Mucosa of stomach (tissue), 1 donor: ENCODE measurements around the gene MORN5.

Experiments used
- H3K27me3 ChIP-seq: one replicate; pipeline ENCODE4 v1.7.0; 2013; ENCODE audit warnings: mild to moderate bottlenecking, low read length; ENCODE audit not compliant: control insufficient read depth, insufficient read depth
- H3K36me3 ChIP-seq: one replicate; pipeline ENCODE4 v1.7.0; 2013; ENCODE audit warnings: low read length; ENCODE audit not compliant: control insufficient read depth, insufficient read depth
- H3K4me1 ChIP-seq: one replicate; pipeline ENCODE4 v1.7.0; 2013; ENCODE audit warnings: mild to moderate bottlenecking, low read length; ENCODE audit not compliant: control insufficient read depth, insufficient read depth
- H3K4me3 ChIP-seq: one replicate; pipeline ENCODE4 v1.7.0; 2013; ENCODE audit warnings: low read length
- H3K9ac ChIP-seq: one replicate; pipeline ENCODE4 v1.7.0; 2013; ENCODE audit warnings: mild to moderate bottlenecking, low read length, moderate library complexity
- H3K9me3 ChIP-seq: one replicate; pipeline ENCODE4 v1.7.0; 2013; ENCODE audit warnings: mild to moderate bottlenecking, low read length, moderate library complexity; ENCODE audit not compliant: control insufficient read depth
- donor health status: Pancreatic carcinoma.

MORN5 gene

DNA sequence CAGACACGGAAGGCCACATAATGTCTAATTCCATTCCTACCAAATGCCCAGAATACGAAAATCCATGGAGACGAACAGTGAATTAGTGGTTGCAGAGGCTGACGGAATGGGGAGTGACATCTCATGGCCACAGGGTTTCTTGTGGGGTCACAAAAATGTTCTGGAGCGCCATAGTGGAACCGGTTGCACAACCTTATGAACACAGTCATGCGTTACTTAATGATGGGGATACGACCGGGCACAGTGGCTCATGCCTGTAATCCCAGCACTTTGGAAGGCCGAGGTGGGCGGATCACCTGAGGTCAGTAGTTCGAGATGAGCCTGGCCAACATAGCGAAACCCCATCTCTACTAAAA lies 40.6 kb upstream of the MORN5 start:
- Histone ChIP-seq H3K4me3 (no peak overlapping the region), H3K36me3 (no peaks in the 10 kb centered on the region), H3K27me3 (peaks cover 2% of the 10 kb centered on the region), H3K9me3 (no peaks in the 10 kb centered on the region), H3K9ac (no peak overlapping the region), H3K4me1 (no peaks in the 10 kb centered on the region)

DNA sequence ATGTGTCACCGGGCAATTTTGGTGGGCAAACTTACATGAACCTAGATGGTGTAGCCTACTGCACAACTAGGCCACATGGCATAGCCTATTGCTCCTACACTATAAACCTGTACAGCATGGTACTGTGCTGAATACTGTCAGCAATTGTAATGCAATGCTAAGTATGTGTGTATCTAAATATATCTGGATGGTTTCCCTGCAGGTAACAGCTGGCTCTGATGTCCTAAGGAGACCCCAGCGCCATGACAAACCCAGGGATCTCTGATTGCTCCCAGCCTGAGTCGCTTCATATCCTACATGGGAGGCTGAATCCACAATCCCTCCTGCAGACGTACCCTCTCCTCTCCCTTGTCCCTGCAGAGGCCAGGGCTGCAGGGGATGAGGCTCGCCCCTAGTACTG lies 40.0 kb upstream of the MORN5 start:
- Histone ChIP-seq H3K9me3 (no peaks in the 10 kb centered on the region), H3K9ac (no peak overlapping the region), H3K4me1 (no peaks in the 10 kb centered on the region), H3K36me3 (no peaks in the 10 kb centered on the region), H3K4me3 (no peak overlapping the region), H3K27me3 (peaks cover 8% of the 10 kb centered on the region)

GRCh38 chr9:122120316-122121071 lies 39.2 kb upstream of the MORN5 start:
- H3K36me3 ChIP-seq, result no peaks in the 10 kb centered on the region
- no peak overlapping the region for H3K9ac ChIP-seq
- H3K27me3 ChIP-seq, result peaks cover 14% of the 10 kb centered on the region
- H3K9me3 ChIP-seq, result no peaks in the 10 kb centered on the region
- H3K4me1 ChIP-seq, result peaks cover 2% of the 10 kb centered on the region
- no peak overlapping the region for H3K4me3 ChIP-seq

GRCh38 chr9:122121391-122121790 lies 38.3 kb upstream of the MORN5 start:
- H3K4me1 ChIP-seq, result peaks cover 11% of the 10 kb centered on the region
- no peaks in the 10 kb centered on the region for H3K9me3 ChIP-seq
- peaks cover 23% of the 10 kb centered on the region for H3K27me3 ChIP-seq
- no peak overlapping the region for H3K4me3 ChIP-seq
- H3K36me3 ChIP-seq, result no peaks in the 10 kb centered on the region
- no peak overlapping the region for H3K9ac ChIP-seq

- Histone ChIP-seq H3K36me3 (no peaks in the 10 kb centered on the region), H3K4me1 (peaks cover 14% of the 10 kb centered on the region), H3K9me3 (no peaks in the 10 kb centered on the region), H3K27me3 (peaks cover 28% of the 10 kb centered on the region), H3K4me3 (no peak overlapping the region), H3K9ac (no peak overlapping the region)
Observed at GRCh38 chr9:122121931-122122330, 37.8 kb upstream of the MORN5 start.

- H3K4me1 ChIP-seq, result peaks cover 14% of the 10 kb centered on the region
- H3K9ac ChIP-seq, result no peak overlapping the region
- no peaks in the 10 kb centered on the region for H3K9me3 ChIP-seq
- peaks cover 33% of the 10 kb centered on the region for H3K27me3 ChIP-seq
- H3K36me3 ChIP-seq, result no peaks in the 10 kb centered on the region
- H3K4me3 ChIP-seq, result no peak overlapping the region
Observed at GRCh38 chr9:122122468-122122867, 37.2 kb upstream of the MORN5 start.

DNA sequence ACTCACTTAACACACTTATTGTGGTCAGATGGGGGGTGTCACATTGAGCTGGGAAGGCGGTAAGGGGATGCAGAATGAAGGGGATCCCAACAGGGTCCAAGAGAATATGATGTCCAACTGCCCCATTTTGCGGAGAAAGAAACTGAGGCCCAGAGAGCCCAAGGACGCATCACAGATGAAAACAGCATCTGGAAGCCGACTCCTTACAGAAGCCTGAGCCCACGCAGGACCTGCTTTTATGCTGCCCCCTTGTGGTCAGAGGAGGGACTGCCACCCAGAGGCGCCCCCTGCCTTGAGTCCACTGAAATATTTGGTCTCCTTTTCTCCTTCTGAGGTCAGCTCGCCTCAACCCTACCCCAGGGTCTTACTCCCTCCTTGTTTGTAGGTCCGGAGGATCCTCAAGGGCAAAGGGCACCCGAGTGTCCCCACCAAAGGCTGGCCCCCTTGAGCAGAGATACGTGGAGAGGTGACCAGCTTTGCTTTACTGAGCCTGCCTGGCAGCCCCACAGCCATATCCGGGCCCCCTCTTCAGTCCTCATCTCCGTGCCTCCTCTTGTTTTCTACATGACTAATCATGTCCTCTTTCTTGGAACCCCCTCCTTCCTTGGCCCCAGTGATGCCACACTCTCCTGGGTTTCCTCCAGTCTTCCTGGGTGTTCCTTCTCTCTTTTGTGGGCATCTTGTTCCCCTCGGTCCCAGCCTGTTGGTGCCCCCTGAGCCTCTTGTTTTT lies 36.6 kb upstream of the MORN5 start:
- Histone ChIP-seq H3K36me3 (no peaks in the 10 kb centered on the region), H3K27me3 (peaks cover 39% of the 10 kb centered on the region), H3K9ac (no peak overlapping the region)

DNA sequence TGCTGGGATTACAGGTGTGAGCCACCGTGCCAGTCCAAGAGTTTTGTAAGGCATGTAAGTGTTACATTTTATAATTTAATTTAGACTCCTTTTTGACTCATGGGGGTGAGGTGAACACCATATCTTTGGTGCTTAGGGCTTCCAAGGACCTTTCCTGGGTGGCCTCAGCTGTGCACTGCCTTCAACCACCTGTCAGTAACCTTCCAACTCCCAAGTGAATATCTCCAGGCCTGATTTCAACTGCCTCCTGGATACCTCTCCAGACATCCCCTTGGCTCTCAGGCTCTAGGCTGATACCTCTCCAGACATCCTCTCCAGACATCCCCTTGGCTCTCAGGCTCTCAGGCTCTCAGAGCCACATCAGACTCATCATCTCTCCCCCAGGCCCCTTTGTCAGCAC lies 35.7 kb upstream of the MORN5 start:
- no peaks in the 10 kb centered on the region for H3K9me3 ChIP-seq
- no peak overlapping the region for H3K4me3 ChIP-seq
- H3K9ac ChIP-seq, result no peak overlapping the region
- H3K27me3 ChIP-seq, result peaks cover 40% of the 10 kb centered on the region
- H3K36me3 ChIP-seq, result no peaks in the 10 kb centered on the region
- H3K4me1 ChIP-seq, result peaks cover 14% of the 10 kb centered on the region

More for the DNA sequence above, 36.6 kb upstream of the MORN5 start:
- H3K4me3 ChIP-seq, result no peak overlapping the region
- peaks cover 14% of the 10 kb centered on the region for H3K4me1 ChIP-seq
- no peaks in the 10 kb centered on the region for H3K9me3 ChIP-seq

GRCh38 chr9:122124528-122124927 lies 35.2 kb upstream of the MORN5 start:
- no peaks in the 10 kb centered on the region for H3K36me3 ChIP-seq
- no peak overlapping the region for H3K4me3 ChIP-seq
- H3K27me3 ChIP-seq, result peaks cover 40% of the 10 kb centered on the region
- peaks cover 14% of the 10 kb centered on the region for H3K4me1 ChIP-seq
- no peaks in the 10 kb centered on the region for H3K9me3 ChIP-seq
- no peak overlapping the region for H3K9ac ChIP-seq

DNA sequence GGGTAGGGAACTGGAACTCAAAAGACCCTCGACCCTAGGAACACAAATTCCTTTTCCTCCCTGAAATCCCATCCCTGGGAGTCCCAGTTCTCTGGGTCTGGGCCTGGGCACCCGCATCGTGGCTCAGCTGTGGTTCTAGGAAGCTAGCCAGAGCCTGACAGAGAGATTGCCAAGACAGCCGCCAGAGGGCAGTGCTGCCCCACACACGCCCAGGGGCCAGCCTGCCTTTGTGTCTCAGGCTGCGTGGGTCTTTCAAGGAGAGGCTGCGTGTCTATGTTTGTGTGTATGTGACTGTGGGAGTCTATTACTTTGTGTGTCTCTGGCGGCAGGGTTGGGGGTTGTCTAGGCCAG lies 34.6 kb upstream of the MORN5 start:
- peaks cover 14% of the 10 kb centered on the region for H3K4me1 ChIP-seq
- no peak overlapping the region for H3K9ac ChIP-seq
- H3K9me3 ChIP-seq, result no peaks in the 10 kb centered on the region
- H3K4me3 ChIP-seq, result no peak overlapping the region
- peaks cover 40% of the 10 kb centered on the region for H3K27me3 ChIP-seq
- H3K36me3 ChIP-seq, result no peaks in the 10 kb centered on the region

- H3K36me3 ChIP-seq, result no peaks in the 10 kb centered on the region
- H3K9me3 ChIP-seq, result no peaks in the 10 kb centered on the region
- H3K4me3 ChIP-seq, result no peak overlapping the region
- no peak overlapping the region for H3K9ac ChIP-seq
- H3K27me3 ChIP-seq, result peaks cover 40% of the 10 kb centered on the region
- peaks cover 14% of the 10 kb centered on the region for H3K4me1 ChIP-seq
Observed at GRCh38 chr9:122125509-122126330, 34.0 kb upstream of the MORN5 start.
